ENCODE measurements around the gene OMD. TPM values are rescaled to one million over a fixed set of nuclear protein-coding genes. Genes with fewer than 3 reads are reported as not detected.

OMD gene
- total RNA-seq, 1 donor from 2014 or later: 17.1 TPM

DNA sequence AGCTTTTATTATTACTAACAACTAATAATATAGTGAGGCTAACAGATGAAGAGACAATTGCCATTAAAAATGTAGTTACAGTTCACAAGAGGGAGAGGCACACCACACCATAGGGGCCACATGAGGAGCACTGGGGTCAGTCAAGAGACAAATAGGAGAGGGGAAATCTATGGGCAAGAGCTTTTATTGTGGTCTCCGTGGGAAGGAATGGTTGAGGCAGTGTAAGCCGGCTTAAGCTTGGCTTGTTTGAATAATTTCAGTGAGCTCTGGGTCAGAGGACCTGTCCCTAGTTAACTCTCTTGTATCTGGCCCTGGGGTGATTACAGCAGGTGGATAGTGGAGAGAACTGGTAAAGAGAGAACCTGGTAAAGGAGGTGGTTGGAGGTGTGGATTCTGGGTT, 55.2 kb downstream of the OMD start:
- no peak for DNase-seq (ENCODE audit: low spot score)

Other genes with a start within 250 kb of the OMD start
- 176 TPM for gene IARS1, start 130.8 kb downstream of the OMD start, total RNA-seq (ENCODE audit: insufficient read depth, low replicate concordance)
- 49.6 TPM for gene NOL8, start 99.1 kb downstream of the OMD start, total RNA-seq (ENCODE audit: insufficient read depth, low replicate concordance)
- 8.9 TPM for gene CENPP, start 98.5 kb downstream of the OMD start, total RNA-seq (ENCODE audit: insufficient read depth, low replicate concordance)
- gene OGN, start 19.9 kb downstream of the OMD start, total RNA-seq (ENCODE audit: insufficient read depth, low replicate concordance): 567 TPM
- gene ASPN, start 58.0 kb upstream of the OMD start, total RNA-seq (ENCODE audit: insufficient read depth, low replicate concordance): 132 TPM
- gene ECM2, start 111.5 kb upstream of the OMD start, total RNA-seq (ENCODE audit: insufficient read depth, low replicate concordance): 13.5 TPM
- gene IPPK, start 245.7 kb upstream of the OMD start, total RNA-seq (ENCODE audit: insufficient read depth, low replicate concordance): 4.3 TPM